Activated CD8-positive, alpha-beta memory T cell treated with anti-CD3 and anti-CD28 coated beads, Interleukin-2, amount 50 U/mL, for 4 hours (primary cell): ENCODE data around the gene CPSF7.

ENCODE experiments used
- DNase-seq: peaks from one replicate; pipeline ENCODE4 v3.0.0-alpha.2; 2020

Gene CPSF7

DNA sequence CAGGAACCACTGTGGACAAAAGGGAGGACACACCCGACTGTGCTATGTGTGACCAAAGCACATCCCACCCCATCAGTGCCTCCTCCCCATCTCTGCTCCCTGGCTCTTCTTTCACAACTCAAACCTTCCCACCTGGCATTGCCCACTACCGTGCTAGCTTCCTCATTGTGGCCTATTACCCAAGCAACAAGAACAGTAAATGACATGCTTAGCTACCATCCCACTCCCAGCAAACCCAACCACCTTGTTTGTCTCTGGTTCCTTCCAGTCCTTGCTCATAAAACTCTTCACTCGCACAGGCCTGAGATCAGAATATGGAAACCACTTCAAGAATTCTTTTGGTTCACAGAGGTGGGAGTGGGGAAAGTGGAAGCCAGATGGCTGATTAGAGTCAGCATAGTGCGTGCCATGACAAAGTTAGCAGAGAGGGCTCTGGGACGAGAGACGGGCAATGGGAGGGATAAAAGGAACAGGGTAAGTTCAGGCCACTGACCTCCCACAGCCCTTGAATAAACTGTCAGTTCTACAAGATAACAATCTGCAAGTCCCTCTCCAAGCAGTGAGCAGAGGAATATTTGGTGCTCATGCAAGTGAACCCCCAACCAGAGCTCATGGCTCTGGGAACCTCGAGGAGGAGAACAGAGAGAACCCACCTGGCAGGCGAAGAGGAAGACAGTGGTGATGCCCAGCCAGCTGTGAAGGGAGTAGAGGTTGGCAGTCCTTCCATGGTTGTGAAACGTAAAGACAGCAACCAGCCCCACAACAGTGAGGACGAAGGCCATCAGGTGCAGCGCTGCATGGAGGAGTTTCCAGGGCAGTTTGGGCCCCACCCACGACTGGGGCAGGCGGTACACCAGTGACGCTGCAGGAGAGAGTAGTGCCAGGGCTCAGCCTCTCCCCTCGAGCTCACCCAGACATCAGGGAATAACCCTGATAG lies 76.4 kb downstream of the CPSF7 start:
- no peak for DNase-seq
